Esophagus muscularis mucosa (tissue), 4 donors: ENCODE results near the gene PRKCD. TPM values are rescaled to one million over a fixed set of nuclear protein-coding genes. Genes with fewer than 3 reads are reported as not detected.

ENCODE experiments used
- DNase-seq: peaks from one replicate; pipeline ENCODE4 v3.0.0-alpha.2; 2017; ENCODE audit errors: extremely low spot score
- H3K27ac ChIP-seq, 4 donors: fragments of 200-600 bp; sonication (generic); replicated peaks in 1 of 4; 1 replicate in 3 of 4; 2 replicates in 1 of 4; pipeline ENCODE4 v1.5.1; 2016 to 2019; ENCODE audit warnings: mild to moderate bottlenecking in 1 of 4
- H3K27me3 ChIP-seq, 4 donors: fragments of 200-600 bp; sonication (generic); one replicate each; pipeline versions ENCODE4 v1.5.1 to v1.6.0; 2016 to 2019
- H3K36me3 ChIP-seq, 4 donors: fragments of 200-600 bp; sonication (generic); one replicate each; pipeline ENCODE4 v1.5.1; 2016 to 2019
- H3K4me1 ChIP-seq, 4 donors: fragments of 200-600 bp; sonication (generic); one replicate each; pipeline ENCODE4 v1.5.1; 2016 to 2019
- H3K4me3 ChIP-seq, 4 donors: fragments of 200-600 bp; sonication (generic); 1 replicate in 2 of 4; 2 replicates in 2 of 4; pipeline ENCODE4 v1.5.1; 2016 to 2019; ENCODE audit warnings: mild to moderate bottlenecking in 4 of 4, moderate library complexity in 1 of 4
- H3K9me3 ChIP-seq, 4 donors: fragments of 200-600 bp; sonication (generic); 1 replicate in 3 of 4; 2 replicates in 1 of 4; pipeline ENCODE4 v1.5.1; 2016 to 2019
- CTCF ChIP-seq, 3 experiments: fragments of 200-600 bp in 2 of 3; fragments of 450-650 bp in 1 of 3; sonication (generic) in 2 of 3; IDR thresholded peaks; one replicate each; pipeline ENCODE4 v1.5.1; 2017 to 2019; ENCODE audit warnings: antibody characterized with exemption in 3 of 3, mild to moderate bottlenecking in 2 of 3, moderate library complexity in 1 of 3
- EP300 ChIP-seq: sonication (generic); formaldehyde crosslinking; IDR thresholded peaks from one replicate; pipeline ENCODE4 v1.6.1; 2017; ENCODE audit warnings: antibody characterized with exemption
- POLR2A ChIP-seq: fragments of 450-650 bp; IDR thresholded peaks from one replicate; pipeline ENCODE4 v1.6.1; 2017; ENCODE audit warnings: antibody characterized with exemption, moderate library complexity, mild to moderate bottlenecking, low read depth
- POLR2AphosphoS5 ChIP-seq, 2 donors: sonication (generic); formaldehyde crosslinking; IDR thresholded peaks; one replicate each; pipeline ENCODE4 v1.6.1; 2017; ENCODE audit warnings: antibody characterized with exemption in 2 of 2
- WGBS: methylation state at CpG from one replicate; pipeline ENCODE4 v1.1.5; 2018; 5-methylcytosine and 5-hydroxymethylcytosine counted together
- intact Hi-C: fragments of 100-400 bp; cut with DNase I; formaldehyde crosslinking; loops from one replicate; pipeline ENCODE4 v1.15.1; 2023
- total RNA-seq, 4 donors: library from RNA; depleted of rRNA; stranded (reverse); fragments of >200 nt; gene quantifications; one replicate each; pipeline versions ENCODE4 v1.1.0 to v1.2.1, GENCODE V29; 2016

The PRKCD gene
- total RNA-seq, 4 donors from 2014 or later = 7.0 to 16.7 (median 12.4) TPM

- Histone ChIP-seq H3K4me1 (peaks cover 19 to 32% (median 20%) of the 10 kb centered on the region in 4 donors), H3K9me3 (no peaks in the 10 kb centered on the region), H3K27me3 (peaks cover 0 to 16% (median 2%) of the 10 kb centered on the region in 4 donors), H3K4me3 (no peak overlapping the region), H3K27ac (no peak overlapping the region), H3K36me3 (no peaks in the 10 kb centered on the region)
- 74% methylated on average over 3 of the region's 3 CpGs for WGBS
- TF ChIP-seq CTCF (IDR thresholded peaks at IDR 0.05) (no peak), POLR2A (no peak), POLR2AphosphoS5 (IDR thresholded peaks at IDR 0.05) (no peak), EP300 (no peak)
- intact Hi-C loops = no loop called here
- DNase-seq = no peak
Measured at GRCh38 chr3:53153264-53153823, 7.7 kb upstream of the PRKCD start.

- no peaks in the 10 kb centered on the region for H3K36me3 ChIP-seq
- WGBS = 83% methylated on average over 6 of the region's 6 CpGs
- intact Hi-C loops = no loop called here
- no peak for DNase-seq
- H3K9me3 ChIP-seq = no peaks in the 10 kb centered on the region
- H3K27me3 ChIP-seq = peaks cover 0 to 16% (median 2%) of the 10 kb centered on the region in 4 donors
- TF ChIP-seq POLR2AphosphoS5 (IDR thresholded peaks at IDR 0.05) (no peak), EP300 (no peak), POLR2A (no peak), CTCF (IDR thresholded peaks at IDR 0.05) (no peak)
- peaks cover 23 to 33% (median 25%) of the 10 kb centered on the region in 4 donors for H3K4me1 ChIP-seq
- H3K4me3 ChIP-seq = no peak overlapping the region
- no peak overlapping the region for H3K27ac ChIP-seq
Measured at GRCh38 chr3:53153980-53154379, 7.0 kb upstream of the PRKCD start.

- Histone ChIP-seq H3K36me3 (no peaks in the 10 kb centered on the region), H3K9me3 (no peaks in the 10 kb centered on the region), H3K27me3 (peaks cover 0 to 16% (median 2%) of the 10 kb centered on the region in 4 donors), H3K27ac (no peak overlapping the region), H3K4me1 (peaks cover 29 to 40% (median 33%) of the 10 kb centered on the region in 4 donors), H3K4me3 (no peak overlapping the region)
- intact Hi-C loops = no loop called here
- TF ChIP-seq EP300 = no peak
- no peak for TF ChIP-seq POLR2AphosphoS5 (IDR thresholded peaks at IDR 0.05)
- TF ChIP-seq CTCF (IDR thresholded peaks at IDR 0.05) = no peak
- TF ChIP-seq POLR2A = no peak
- DNase-seq = no peak
- WGBS = 89% methylated on average over 4 of the region's 4 CpGs
Measured at GRCh38 chr3:53154881-53155285, 6.1 kb upstream of the PRKCD start.

GRCh38 chr3:53155760-53156159 is 5.2 kb upstream of the PRKCD start:
- TF ChIP-seq POLR2A (no peak), CTCF (IDR thresholded peaks at IDR 0.05) (no peak), POLR2AphosphoS5 (IDR thresholded peaks at IDR 0.05) (no peak), EP300 (no peak)
- H3K4me1 ChIP-seq = peaks cover 28 to 40% (median 34%) of the 10 kb centered on the region in 4 donors
- no peaks in the 10 kb centered on the region for H3K9me3 ChIP-seq
- WGBS = 96% methylated on average over 6 of the region's 6 CpGs
- H3K4me3 ChIP-seq = no peak overlapping the region
- H3K36me3 ChIP-seq = no peaks in the 10 kb centered on the region
- intact Hi-C loops = no loop called here
- no peak for DNase-seq
- no peak overlapping the region for H3K27ac ChIP-seq
- peaks cover 0 to 16% (median 2%) of the 10 kb centered on the region in 4 donors for H3K27me3 ChIP-seq
